H1 (cell line): ENCODE results near the gene GRID2. TPM values are rescaled to one million over a fixed set of nuclear protein-coding genes. Genes with fewer than 3 reads are reported as not detected.

ENCODE experiments used
- CTCF ChIA-PET: fragments of 300-600 bp; sonication (Branson Sonifier 250); formaldehyde crosslinking; loops from one replicate; lab custom pipeline; 2021; ENCODE audit not compliant: partially characterized antibody; lab: Charles Lee
- POLR2A ChIA-PET: fragments of 300-600 bp; sonication (Branson Sonifier 250); formaldehyde crosslinking; loops from one replicate; lab custom pipeline; 2021; ENCODE audit warnings: inconsistent platforms; ENCODE audit not compliant: partially characterized antibody; lab: Charles Lee
- DNase-seq, 2 experiments: peaks; one replicate each; pipeline versions ENCODE4 v3.0.0 to v3.0.0-alpha.2; 2010 to 2022; ENCODE audit warnings: low spot score in 2 of 2, low read depth in 1 of 2, mixed read lengths in 1 of 2
- FAIRE-seq: peaks from 2 replicates; lab custom pipeline; 2011; peaks lifted over from hg19 to GRCh38; lab: Jason Lieb, UNC
- H2AFZ ChIP-seq: 2 replicates; pipeline ENCODE4 v1.8.1; 2012; ENCODE audit warnings: low read length, inconsistent platforms
- H2AK5ac ChIP-seq: 2 replicates; pipeline ENCODE4 v1.6.1; 2013; ENCODE audit warnings: low read depth, low read length
- H2BK120ac ChIP-seq: replicated peaks from 2 replicates; pipeline ENCODE3; 2013; ENCODE audit warnings: low read depth, low read length, inconsistent platforms
- H2BK12ac ChIP-seq: 2 replicates; pipeline ENCODE4 v1.6.1; 2013; ENCODE audit warnings: low read depth, low read length
- H2BK15ac ChIP-seq: 2 replicates; pipeline ENCODE4 v1.6.1; 2013; ENCODE audit warnings: low read length
- H2BK20ac ChIP-seq: 2 replicates; pipeline ENCODE4 v1.6.1; 2013; ENCODE audit warnings: low read length
- H2BK5ac ChIP-seq: 2 replicates; pipeline ENCODE4 v1.6.1; 2013; ENCODE audit warnings: low read depth, low read length
- H3K14ac ChIP-seq: 2 replicates; pipeline ENCODE4 v1.6.1; 2013; ENCODE audit warnings: inconsistent platforms; ENCODE audit not compliant: insufficient read length
- H3K18ac ChIP-seq: 2 replicates; pipeline ENCODE4 v1.6.1; 2013; ENCODE audit warnings: low read length; ENCODE audit errors: extremely low read depth
- H3K23ac ChIP-seq: 2 replicates; pipeline ENCODE4 v1.6.1; 2013; ENCODE audit warnings: inconsistent platforms; ENCODE audit not compliant: insufficient read length
- H3K23me2 ChIP-seq: 2 replicates; pipeline ENCODE4 v1.6.1; 2013; ENCODE audit warnings: low read depth, low read length
- H3K27ac ChIP-seq: 2 replicates; pipeline ENCODE4 v1.6.1; 2011; ENCODE audit warnings: low read depth, low read length, inconsistent platforms
- H3K27me3 ChIP-seq, 4 experiments: replicated peaks in 1 of 4; 1 replicate in 1 of 4; 2 replicates in 3 of 4; pipeline versions ENCODE4 v1.6.1 to v1.8.1; 2011 to 2013; ENCODE audit warnings: low read length in 3 of 4, mild to moderate bottlenecking in 3 of 4, inconsistent platforms in 2 of 4, mixed read lengths in 2 of 4, moderate library complexity in 1 of 4; ENCODE audit not compliant: control insufficient read depth in 3 of 4, insufficient read depth in 3 of 4; ENCODE audit errors: extremely low read depth in 1 of 4
- H3K36me3 ChIP-seq, 4 experiments: 2 replicates each; pipeline versions ENCODE4 v1.6.1 to v1.8.1; 2011 to 2013; ENCODE audit warnings: mild to moderate bottlenecking in 4 of 4, low read length in 3 of 4, moderate library complexity in 2 of 4, control low read depth in 1 of 4, inconsistent platforms in 1 of 4; ENCODE audit not compliant: insufficient read depth in 4 of 4, control insufficient read depth in 2 of 4
- H3K4ac ChIP-seq: replicated peaks from 2 replicates; pipeline ENCODE3; 2013; ENCODE audit warnings: low read length, low read depth, mixed read lengths, inconsistent platforms; ENCODE audit not compliant: insufficient read length
- H3K4me1 ChIP-seq, 4 experiments: replicated peaks in 1 of 4; 1 replicate in 1 of 4; 2 replicates in 3 of 4; pipeline versions ENCODE4 v1.6.1 to v1.8.1; 2011 to 2013; ENCODE audit warnings: low read length in 3 of 4, inconsistent platforms in 2 of 4, mixed read lengths in 1 of 4; ENCODE audit not compliant: insufficient read depth in 4 of 4, control insufficient read depth in 3 of 4
- H3K4me2 ChIP-seq, 2 experiments: 2 replicates each; pipeline versions ENCODE4 v1.6.1 to v1.8.1; 2011 to 2013; ENCODE audit warnings: low read depth in 2 of 2, low read length in 2 of 2, control low read depth in 1 of 2, inconsistent platforms in 1 of 2, mild to moderate bottlenecking in 1 of 2; ENCODE audit not compliant: insufficient read depth in 1 of 2
- H3K4me3 ChIP-seq, 4 experiments: fragments of 200-600, 300-600 bp in 1 of 4; sonication (generic), shearing (Covaris generic), sonication (Bioruptor Twin) in 1 of 4; 2 replicates each; pipeline versions ENCODE4 v1.5.1 to v1.8.1; 2011 to 2016; ENCODE audit warnings: low read length in 4 of 4, low read depth in 3 of 4, control low read depth in 2 of 4, inconsistent platforms in 2 of 4, mild to moderate bottlenecking in 2 of 4, mixed read lengths in 1 of 4, moderate library complexity in 1 of 4; ENCODE audit not compliant: insufficient read depth in 2 of 4; ENCODE audit errors: extremely low read depth in 1 of 4
- H3K56ac ChIP-seq: replicated peaks from 2 replicates; pipeline ENCODE3; 2013; ENCODE audit warnings: low read depth, mild to moderate bottlenecking, mixed read lengths, low read length, inconsistent platforms; ENCODE audit not compliant: insufficient read length
- H3K79me1 ChIP-seq: 2 replicates; pipeline ENCODE4 v1.6.1; 2013; ENCODE audit warnings: low read depth, low read length, control low read depth
- H3K79me2 ChIP-seq, 2 experiments: 2 replicates each; pipeline versions ENCODE4 v1.6.1 to v1.8.1; 2012 to 2013; ENCODE audit warnings: low read length in 2 of 2, mild to moderate bottlenecking in 2 of 2, inconsistent platforms in 1 of 2; ENCODE audit not compliant: insufficient read depth in 2 of 2, control insufficient read depth in 1 of 2
- H3K9ac ChIP-seq, 4 experiments: replicated peaks in 1 of 4; 1 replicate in 1 of 4; 2 replicates in 3 of 4; pipeline versions ENCODE4 v1.6.1 to v1.8.1; 2011 to 2013; ENCODE audit warnings: low read depth in 3 of 4, low read length in 3 of 4, control low read depth in 2 of 4, mild to moderate bottlenecking in 2 of 4, moderate library complexity in 2 of 4, inconsistent platforms in 1 of 4; ENCODE audit errors: extremely low read depth in 1 of 4
- H3K9me3 ChIP-seq, 2 experiments: 2 replicates each; pipeline versions ENCODE4 v1.6.1 to v1.8.1; 2012 to 2013; ENCODE audit warnings: mild to moderate bottlenecking in 2 of 2, moderate library complexity in 2 of 2, control low read depth in 1 of 2, inconsistent platforms in 1 of 2, low read depth in 1 of 2, low read length in 1 of 2, mixed read lengths in 1 of 2; ENCODE audit not compliant: insufficient read depth in 2 of 2
- H4K20me1 ChIP-seq, 2 experiments: replicated peaks in 1 of 2; 2 replicates each; pipeline versions ENCODE3 to v1.8.1; 2011 to 2013; ENCODE audit warnings: inconsistent platforms in 2 of 2, low read length in 2 of 2, mild to moderate bottlenecking in 1 of 2; ENCODE audit not compliant: insufficient read depth in 2 of 2, control insufficient read depth in 1 of 2
- H4K5ac ChIP-seq: 2 replicates; pipeline ENCODE4 v1.6.1; 2013; ENCODE audit warnings: low read length, low read depth, mixed read lengths, inconsistent platforms; ENCODE audit not compliant: insufficient read length
- H4K8ac ChIP-seq: 2 replicates; pipeline ENCODE4 v1.8.0; 2013; ENCODE audit warnings: mild to moderate bottlenecking, moderate library complexity, low read length, inconsistent platforms; ENCODE audit not compliant: insufficient read depth; ENCODE audit errors: extremely low read depth
- H4K91ac ChIP-seq: replicated peaks from 2 replicates; pipeline ENCODE3; 2013; ENCODE audit warnings: low read length, mixed read lengths, inconsistent platforms; ENCODE audit not compliant: insufficient read length
- FOSL1 ChIP-seq: IDR thresholded peaks from 2 replicates; pipeline ENCODE4 v1.6.1; 2011; ENCODE audit warnings: mild to moderate bottlenecking, low read depth, low read length, moderate library complexity; ENCODE audit not compliant: insufficient read depth
- PHF8 ChIP-seq: fragments of 200-600 bp; sonication (generic); conservative IDR thresholded peaks from 2 replicates; pipeline ENCODE4 v1.7.1; 2012; ENCODE audit warnings: low read depth, mild to moderate bottlenecking, inconsistent platforms, low read length, moderate library complexity
- WGBS, 2 experiments: shearing (Covaris generic) in 1 of 2; methylation state at CpG; one replicate each; pipeline versions ENCODE4 v1.1.6 to v1.1.7; 2013 to 2015; ENCODE audit warnings: low lambda C conversion rate in 2 of 2, mixed read lengths in 2 of 2, inconsistent platforms in 1 of 2, low coverage in 1 of 2, missing lambda C conversion rate in 1 of 2; ENCODE audit not compliant: insufficient replicate concordance in 2 of 2, insufficient coverage in 1 of 2, insufficient read length in 1 of 2; ENCODE audit errors: extremely low coverage in 1 of 2, missing lambda C conversion rate in 1 of 2; 5-methylcytosine and 5-hydroxymethylcytosine counted together
- polyA plus RNA-seq, 7 experiments: library from polyadenylated mRNA; depleted of rRNA in 3 of 7; stranded (reverse) in 5 of 7; unstranded in 2 of 7; fragments of >200 nt in 5 of 7; fragments of 200-250 nt in 2 of 7; gene quantifications; 1 replicate in 5 of 7; 2 replicates in 1 of 7; 4 replicates in 1 of 7; pipeline versions ENCODE4 v1.2.1 to v1.2.3, GENCODE V29; 2011 to 2013; ENCODE audit warnings: missing spikeins in 2 of 7, mixed read lengths in 2 of 7
- total RNA-seq: library from RNA; stranded (reverse); fragmentation: NEBNext Ultra II Directional; extraction: Animal tissue kit (Norgen Biotek cat#: 25700); gene quantifications from 2 replicates; pipeline ENCODE4 v1.2.1, GENCODE V29; 2021

The GRID2 gene
- total and polyA plus RNA-seq, 2 of the 8 experiments (the other 6 are each of a cell fraction or from before 2014, with no cell fraction given): 31.1 to 81.9 TPM

DNA sequence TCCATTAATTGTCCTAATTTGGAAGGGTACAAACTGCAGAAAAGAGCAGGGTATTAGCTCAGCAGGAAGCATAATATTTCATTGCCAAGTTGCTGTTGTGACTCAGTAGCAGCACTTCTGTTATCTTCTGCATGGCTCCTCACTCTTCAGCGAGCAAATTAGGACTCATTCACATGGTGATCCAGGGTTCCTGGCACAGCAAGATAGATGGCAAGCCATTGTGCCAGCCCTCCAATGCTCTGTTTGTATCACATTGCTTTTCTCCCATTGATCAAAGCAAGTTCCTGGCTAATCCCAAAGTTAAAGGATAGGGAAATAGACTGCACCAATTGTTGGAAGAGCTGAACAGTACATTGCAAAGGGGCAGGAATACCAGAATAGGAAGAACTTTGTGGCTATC, 1142.3 kb downstream of the GRID2 start:
- Histone ChIP-seq H4K20me1 (no peaks in the 10 kb centered on the region), H4K8ac (no peak overlapping the region), H2AFZ (no peak overlapping the region), H2AK5ac (no peak overlapping the region), H3K4me3 (no peak overlapping the region), H3K23me2 (no peaks in the 10 kb centered on the region), H3K9ac (peak overlapping the region in 1 of 4 experiments; percentile 43; a peak in 1 of 7 replicates), H3K27ac (no peak overlapping the region), H3K4me2 (no peak overlapping the region), H3K79me1 (no peaks in the 10 kb centered on the region), H3K36me3 (no peaks in the 10 kb centered on the region), H4K91ac (no peak overlapping the region), H2BK15ac (no peak overlapping the region), H3K56ac (no peak overlapping the region), H3K79me2 (no peaks in the 10 kb centered on the region), H3K27me3 (no peaks in the 10 kb centered on the region), H2BK5ac (no peak overlapping the region), H3K14ac (no peak overlapping the region), H2BK120ac (no peak overlapping the region), H3K23ac (no peak overlapping the region), H4K5ac (no peak overlapping the region)
- CTCF ChIA-PET: no interaction called here
- no peak for FAIRE-seq
- WGBS, 2 experiments: 95% methylated on average over 1 of the region's 1 CpG; no CpG with 5 or more reads in 1 of the 2 experiments
- TF ChIP-seq PHF8 (no peak), FOSL1 (no peak)
- TF ChIP-seq, all 59 proteins: peak for 0
- Histone ChIP-seq H3K18ac (no peak overlapping the region), H3K4me1 (no peaks in the 10 kb centered on the region), H3K9me3 (no peaks in the 10 kb centered on the region), H2BK20ac (no peak overlapping the region), H3K4ac (no peak overlapping the region), H2BK12ac (no peak overlapping the region)
- POLR2A ChIA-PET: interaction anchor here (0.8 kb wide), 1 partner anchor 27 kb away, joined by 3 read pairs; no protein-coding TSS in a partner anchor
- DNase-seq: no peak
